Hepatocyte (in vitro differentiated cells): Measurements from ENCODE around the gene RMDN2.

Experiments used
- EZH2 ChIP-seq: fragments of 200-600 bp; sonication (generic); IDR thresholded peaks from 2 replicates; pipeline ENCODE4 v1.6.1; 2016; ENCODE audit warnings: antibody characterized with exemption, mild to moderate bottlenecking, borderline replicate concordance
- EZH2phosphoT487 ChIP-seq: fragments of 200-600 bp; sonication (generic); IDR thresholded peaks from one replicate; pipeline ENCODE4 v1.6.1; 2018; ENCODE audit warnings: antibody characterized with exemption, mild to moderate bottlenecking, low read depth, moderate library complexity; ENCODE audit not compliant: unreplicated experiment, severe bottlenecking
- TF ChIP-seq, protein P1 (sequence below): fragments of 200-600 bp; sonication (generic); IDR thresholded peaks from 2 replicates; pipeline ENCODE4 v1.5.1; 2016; ENCODE audit warnings: antibody characterized with exemption, mild to moderate bottlenecking; ENCODE audit not compliant: poor library complexity

DNA sequence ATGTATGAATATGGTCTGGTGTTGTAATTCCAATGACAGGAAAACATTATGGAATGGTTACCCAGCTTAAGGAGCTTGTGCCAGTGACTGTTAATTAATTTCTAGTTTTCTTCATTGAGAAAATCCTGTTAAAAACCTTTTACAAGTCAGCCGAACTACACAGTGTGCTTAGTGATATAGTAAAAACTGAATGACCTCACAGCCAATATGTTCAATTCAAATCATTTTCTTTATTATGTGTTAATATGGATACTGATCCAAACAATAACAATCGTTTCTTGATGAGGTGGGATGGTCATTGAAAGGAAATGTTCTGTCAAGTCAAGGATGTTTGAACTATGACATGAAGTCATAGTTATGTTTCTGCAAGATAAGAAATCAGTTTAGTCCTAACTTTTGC is 41.6 kb upstream of the RMDN2 start:
- TF ChIP-seq, protein P1, sequence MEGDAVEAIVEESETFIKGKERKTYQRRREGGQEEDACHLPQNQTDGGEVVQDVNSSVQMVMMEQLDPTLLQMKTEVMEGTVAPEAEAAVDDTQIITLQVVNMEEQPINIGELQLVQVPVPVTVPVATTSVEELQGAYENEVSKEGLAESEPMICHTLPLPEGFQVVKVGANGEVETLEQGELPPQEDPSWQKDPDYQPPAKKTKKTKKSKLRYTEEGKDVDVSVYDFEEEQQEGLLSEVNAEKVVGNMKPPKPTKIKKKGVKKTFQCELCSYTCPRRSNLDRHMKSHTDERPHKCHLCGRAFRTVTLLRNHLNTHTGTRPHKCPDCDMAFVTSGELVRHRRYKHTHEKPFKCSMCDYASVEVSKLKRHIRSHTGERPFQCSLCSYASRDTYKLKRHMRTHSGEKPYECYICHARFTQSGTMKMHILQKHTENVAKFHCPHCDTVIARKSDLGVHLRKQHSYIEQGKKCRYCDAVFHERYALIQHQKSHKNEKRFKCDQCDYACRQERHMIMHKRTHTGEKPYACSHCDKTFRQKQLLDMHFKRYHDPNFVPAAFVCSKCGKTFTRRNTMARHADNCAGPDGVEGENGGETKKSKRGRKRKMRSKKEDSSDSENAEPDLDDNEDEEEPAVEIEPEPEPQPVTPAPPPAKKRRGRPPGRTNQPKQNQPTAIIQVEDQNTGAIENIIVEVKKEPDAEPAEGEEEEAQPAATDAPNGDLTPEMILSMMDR = no peak
- TF ChIP-seq EZH2 (no peak), EZH2phosphoT487 (no peak)
